Adipocyte (in vitro differentiated cells): Measurements from ENCODE around the gene NUB1.

Experiments used
- DNase-seq: peaks from one replicate; pipeline ENCODE4 v3.0.0-alpha.2; 2015; ENCODE audit warnings: low read depth
- H3K27me3 ChIP-seq: replicated peaks from 2 replicates; pipeline ENCODE4 v1.7.0; 2013; ENCODE audit warnings: mild to moderate bottlenecking, low read length, moderate library complexity; ENCODE audit not compliant: control insufficient read depth, insufficient read depth
- H3K36me3 ChIP-seq: 2 replicates; pipeline ENCODE4 v1.7.0; 2013; ENCODE audit warnings: low read length, mild to moderate bottlenecking, moderate library complexity; ENCODE audit not compliant: control insufficient read depth, insufficient read depth, severe bottlenecking
- H3K4me1 ChIP-seq: 2 replicates; pipeline ENCODE4 v1.7.0; 2013; ENCODE audit warnings: mild to moderate bottlenecking, low read length, moderate library complexity; ENCODE audit not compliant: control insufficient read depth, insufficient read depth
- H3K4me3 ChIP-seq: 2 replicates; pipeline ENCODE4 v1.7.0; 2013; ENCODE audit warnings: mild to moderate bottlenecking, low read length, moderate library complexity
- H3K9ac ChIP-seq: 2 replicates; pipeline ENCODE4 v1.7.0; 2013; ENCODE audit warnings: mild to moderate bottlenecking, low read length, moderate library complexity
- H3K9me3 ChIP-seq: 2 replicates; pipeline ENCODE4 v1.7.0; 2013; ENCODE audit warnings: mild to moderate bottlenecking, low read length, moderate library complexity; ENCODE audit not compliant: control insufficient read depth

The NUB1 gene

GRCh38 chr7:151348970-151349369 lies 7.4 kb downstream of the NUB1 start:
- Histone ChIP-seq H3K4me3 (no peak overlapping the region), H3K9me3 (no peaks in the 10 kb centered on the region), H3K36me3 (peaks cover 77% of the 10 kb centered on the region), H3K9ac (no peak overlapping the region), H3K4me1 (peaks cover 18% of the 10 kb centered on the region), H3K27me3 (no peaks in the 10 kb centered on the region)
- no peak for DNase-seq

GRCh38 chr7:151349507-151349853 lies 7.9 kb downstream of the NUB1 start:
- peaks cover 78% of the 10 kb centered on the region for H3K36me3 ChIP-seq
- H3K27me3 ChIP-seq: no peaks in the 10 kb centered on the region
- H3K4me3 ChIP-seq: no peak overlapping the region
- peaks cover 18% of the 10 kb centered on the region for H3K4me1 ChIP-seq
- no peak overlapping the region for H3K9ac ChIP-seq
- no peak for DNase-seq
- H3K9me3 ChIP-seq: no peaks in the 10 kb centered on the region

- Histone ChIP-seq H3K4me3 (no peak overlapping the region), H3K36me3 (peaks cover 82% of the 10 kb centered on the region), H3K4me1 (peaks cover 12% of the 10 kb centered on the region), H3K9ac (no peak overlapping the region), H3K27me3 (no peaks in the 10 kb centered on the region), H3K9me3 (no peaks in the 10 kb centered on the region)
- DNase-seq: no peak
Measured at GRCh38 chr7:151351027-151351426, 9.4 kb downstream of the NUB1 start.

DNA sequence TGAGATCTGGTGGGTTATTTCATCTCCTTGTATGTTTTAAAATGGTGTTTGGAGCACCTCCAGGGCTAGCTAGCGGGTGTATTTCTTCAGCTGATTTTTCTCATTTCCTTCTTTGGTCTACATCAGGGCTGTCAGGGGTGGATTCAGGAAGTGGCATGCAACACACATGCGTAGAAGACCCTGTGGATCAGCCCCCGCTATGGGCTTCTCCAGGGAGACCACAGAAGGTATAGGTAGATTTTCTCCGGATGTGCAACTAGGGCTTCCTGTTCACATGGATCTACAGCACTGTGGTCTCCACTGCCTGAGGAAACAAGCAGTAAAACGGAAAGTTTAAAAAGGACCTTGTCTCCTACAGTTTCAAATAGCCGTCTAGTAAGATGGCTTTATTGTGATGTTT lies 10.4 kb downstream of the NUB1 start:
- Histone ChIP-seq H3K9me3 (no peaks in the 10 kb centered on the region), H3K27me3 (no peaks in the 10 kb centered on the region), H3K4me1 (peaks cover 4% of the 10 kb centered on the region), H3K36me3 (peaks cover 80% of the 10 kb centered on the region), H3K4me3 (no peak overlapping the region), H3K9ac (no peak overlapping the region)
- no peak for DNase-seq

GRCh38 chr7:151352512-151352911 lies 10.9 kb downstream of the NUB1 start:
- Histone ChIP-seq H3K27me3 (no peaks in the 10 kb centered on the region), H3K36me3 (peaks cover 81% of the 10 kb centered on the region), H3K9me3 (no peaks in the 10 kb centered on the region), H3K4me3 (no peak overlapping the region), H3K9ac (no peak overlapping the region), H3K4me1 (peaks cover 4% of the 10 kb centered on the region)
- DNase-seq: no peak

- Histone ChIP-seq H3K9ac (no peak overlapping the region), H3K4me1 (peaks cover 11% of the 10 kb centered on the region), H3K36me3 (peaks cover 51% of the 10 kb centered on the region), H3K4me3 (no peak overlapping the region), H3K27me3 (no peaks in the 10 kb centered on the region), H3K9me3 (no peaks in the 10 kb centered on the region)
- peak; percentile 39 for DNase-seq
Measured at GRCh38 chr7:151361193-151361959, 19.8 kb downstream of the NUB1 start.

GRCh38 chr7:151363182-151363581 lies 21.6 kb downstream of the NUB1 start:
- Histone ChIP-seq H3K36me3 (peaks cover 40% of the 10 kb centered on the region), H3K4me1 (peaks cover 27% of the 10 kb centered on the region), H3K9me3 (no peaks in the 10 kb centered on the region), H3K9ac (no peak overlapping the region), H3K27me3 (no peaks in the 10 kb centered on the region), H3K4me3 (no peak overlapping the region)
- no peak for DNase-seq

- peak; percentile 62 for DNase-seq
- Histone ChIP-seq H3K9ac (peak overlapping the region; percentile 45), H3K4me3 (no peak overlapping the region), H3K36me3 (peaks cover 36% of the 10 kb centered on the region), H3K27me3 (no peaks in the 10 kb centered on the region), H3K9me3 (no peaks in the 10 kb centered on the region), H3K4me1 (peaks cover 23% of the 10 kb centered on the region)
Measured at GRCh38 chr7:151366166-151366879, 24.7 kb downstream of the NUB1 start.

GRCh38 chr7:151366880-151367222 lies 25.2 kb downstream of the NUB1 start:
- H3K27me3 ChIP-seq: no peaks in the 10 kb centered on the region
- H3K36me3 ChIP-seq: peaks cover 37% of the 10 kb centered on the region
- H3K4me3 ChIP-seq: no peak overlapping the region
- peak overlapping the region; percentile 45 for H3K9ac ChIP-seq
- H3K9me3 ChIP-seq: no peaks in the 10 kb centered on the region
- peak; percentile 77 for DNase-seq
- peaks cover 21% of the 10 kb centered on the region for H3K4me1 ChIP-seq

DNA sequence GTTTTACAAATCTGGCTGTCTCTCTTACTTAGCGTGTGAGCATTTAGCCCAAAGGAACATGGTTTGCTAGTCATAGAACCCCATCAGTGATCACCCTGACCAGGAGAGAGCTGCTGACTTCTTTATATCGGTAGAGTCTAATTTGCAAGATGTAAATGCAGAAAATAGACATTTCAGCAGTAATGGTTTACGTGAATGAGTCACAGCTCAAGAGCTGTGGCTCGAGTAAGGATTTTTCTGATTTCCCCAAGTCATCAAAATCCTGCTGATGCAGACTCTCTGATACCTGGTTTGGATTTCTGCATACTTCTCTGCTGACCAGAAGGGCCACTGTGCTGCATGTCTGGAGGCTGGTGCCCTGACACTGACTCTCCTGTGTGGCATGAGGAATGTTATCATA lies 25.7 kb downstream of the NUB1 start:
- Histone ChIP-seq H3K9me3 (no peaks in the 10 kb centered on the region), H3K36me3 (peaks cover 35% of the 10 kb centered on the region), H3K4me1 (peaks cover 21% of the 10 kb centered on the region), H3K9ac (peak overlapping the region; percentile 46), H3K27me3 (no peaks in the 10 kb centered on the region), H3K4me3 (no peak overlapping the region)
- peak; percentile 49 for DNase-seq

DNA sequence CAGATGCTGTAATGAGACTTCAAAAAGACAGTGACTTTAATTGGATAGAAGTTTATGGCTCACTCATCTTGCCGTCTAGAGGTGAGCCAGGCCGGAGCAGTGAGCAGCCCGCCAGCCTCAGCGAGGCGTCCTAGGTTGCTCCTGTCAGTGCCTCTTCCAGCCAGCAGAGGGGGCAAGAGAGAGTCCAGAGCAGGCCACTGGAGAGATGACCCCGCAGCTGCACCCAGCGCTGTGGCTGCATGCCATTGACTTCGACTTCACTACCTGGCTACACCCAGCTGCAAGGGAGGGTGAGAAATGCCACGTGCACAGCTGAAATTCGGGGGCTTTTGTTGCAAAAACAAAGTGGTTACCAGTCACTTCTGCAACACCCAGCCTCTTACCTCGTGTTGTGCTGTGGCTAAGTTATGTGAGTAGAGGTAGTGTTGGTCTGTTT lies 26.5 kb downstream of the NUB1 start:
- peak; percentile 89 for DNase-seq
- Histone ChIP-seq H3K4me3 (no peak overlapping the region), H3K9me3 (no peaks in the 10 kb centered on the region), H3K27me3 (no peaks in the 10 kb centered on the region), H3K36me3 (peaks cover 26% of the 10 kb centered on the region), H3K4me1 (peaks cover 21% of the 10 kb centered on the region), H3K9ac (peak overlapping the region; percentile 46)
